ENCODE measurements around the gene TBC1D22B.
A peak's percentile ranks its signal among the peaks of the same experiment; 100 is the strongest.
"Not testable (repeated sequence)": the region's sequence is repeated elsewhere in the genome, so short reads cannot be mapped to it uniquely, and the experiment has no call there.

TBC1D22B gene

GRCh38 chr6:37269105-37269504 is 11.5 kb downstream of the TBC1D22B start:
- no peak for DNase-seq

GRCh38 chr6:37272834-37273566 is 15.4 kb downstream of the TBC1D22B start:
- DNase-seq: no peak

DNA sequence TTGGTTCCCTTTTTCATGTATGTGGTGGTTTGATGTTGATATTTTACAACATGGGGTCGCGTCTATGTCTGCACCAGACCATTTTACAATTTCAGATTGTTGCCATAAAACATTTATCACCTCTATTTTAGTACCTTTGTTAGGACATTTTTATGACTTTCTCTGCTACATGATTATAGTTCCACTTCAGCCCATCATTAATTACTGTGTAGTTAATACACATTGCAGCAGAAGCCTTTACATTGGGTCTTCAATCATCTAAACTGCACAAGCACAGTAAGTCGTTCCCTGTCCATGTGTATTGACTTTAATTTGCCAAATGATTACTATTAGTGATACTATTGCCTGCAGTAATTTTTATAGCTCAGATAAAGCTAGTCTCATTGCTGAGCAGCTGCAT is 16.1 kb downstream of the TBC1D22B start:
- DNase-seq: no peak

DNA sequence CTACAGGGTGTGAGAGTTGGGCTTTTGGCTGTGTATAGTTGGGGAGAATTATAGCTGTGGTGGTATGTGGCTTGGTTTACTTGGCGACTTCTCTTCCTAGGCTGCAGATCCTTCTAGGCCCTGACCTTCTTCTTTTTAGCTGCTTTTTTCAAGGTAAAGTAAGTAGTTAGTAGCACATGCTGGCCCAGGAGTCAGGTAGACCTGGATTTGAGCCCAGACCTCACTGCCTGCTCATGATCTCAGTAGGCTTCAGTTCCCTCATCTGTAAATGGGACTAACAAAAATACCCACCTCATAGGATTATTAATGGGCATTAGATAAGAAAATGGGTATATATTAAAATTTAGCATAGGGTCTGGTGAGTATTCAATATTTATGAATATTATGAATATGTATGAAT is 17.8 kb downstream of the TBC1D22B start:
- DNase-seq: no peak

DNA sequence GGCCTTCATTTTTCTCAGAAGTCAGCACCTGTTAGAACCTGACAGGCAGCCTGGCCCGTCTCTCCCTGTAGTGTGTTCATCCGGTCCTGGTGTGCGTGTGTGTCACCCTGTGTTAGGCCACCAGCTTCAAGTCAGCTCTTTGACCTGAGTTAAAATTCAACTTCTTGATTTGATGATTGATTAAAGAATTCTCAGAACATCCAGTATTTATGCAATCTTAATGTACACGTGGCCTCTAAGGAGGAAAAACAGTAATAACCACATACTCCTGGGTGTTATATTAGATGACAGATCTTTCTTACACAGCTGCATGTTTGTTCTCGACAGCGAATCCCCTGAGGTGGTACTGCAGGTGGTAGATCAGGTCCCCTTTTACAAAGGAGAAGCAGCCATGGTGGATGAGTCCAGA is 19.4 kb downstream of the TBC1D22B start:
- no peak for DNase-seq

DNA sequence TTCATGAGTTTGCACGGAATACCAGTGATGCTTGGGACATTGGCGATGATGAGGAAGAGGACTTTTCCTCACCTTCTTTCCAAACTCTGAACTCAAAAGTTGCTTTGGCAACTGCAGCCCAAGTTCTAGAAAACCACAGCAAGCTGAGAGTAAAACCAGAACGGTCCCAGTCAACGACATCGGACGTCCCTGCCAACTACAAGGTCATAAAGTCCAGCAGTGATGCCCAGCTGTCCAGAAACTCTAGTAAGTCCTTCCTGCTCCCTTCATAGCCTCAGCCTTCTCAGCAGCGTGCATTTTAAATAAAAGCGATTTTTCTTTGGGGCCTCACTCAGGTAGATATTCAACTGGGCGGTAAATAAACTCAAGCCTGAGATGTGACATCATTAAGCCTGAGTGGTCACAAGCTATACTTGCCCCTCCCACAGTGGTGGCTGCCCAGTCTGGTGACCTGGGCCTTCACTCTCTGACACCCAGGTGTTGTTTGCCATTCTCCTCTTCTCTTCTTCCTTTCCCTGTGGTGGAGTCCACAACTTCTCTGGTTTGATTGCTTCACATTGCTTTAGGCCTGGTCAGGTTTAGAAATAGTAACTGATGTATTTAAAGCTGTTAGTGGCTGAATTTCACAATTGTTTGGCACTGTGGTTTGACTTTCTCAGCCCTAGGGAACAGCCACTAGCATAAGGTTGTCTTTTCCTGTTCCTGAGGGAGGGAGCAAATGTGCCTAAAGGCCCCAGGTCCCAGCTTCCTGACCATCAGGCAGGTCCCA is 22.0 kb downstream of the TBC1D22B start:
- no peak for DNase-seq

- no peak for DNase-seq
Observed at GRCh38 chr6:37280162-37280887, 22.8 kb downstream of the TBC1D22B start.

GRCh38 chr6:37282371-37282770 is 24.8 kb downstream of the TBC1D22B start:
- DNase-seq: no peak

GRCh38 chr6:37283268-37283667 is 25.7 kb downstream of the TBC1D22B start:
- DNase-seq: peak in 1 of 14 donors; percentile 21

GRCh38 chr6:37283671-37284151 is 26.1 kb downstream of the TBC1D22B start:
- peak in 12 of 14 donors; percentile 3 to 85 (median 43) for DNase-seq

DNA sequence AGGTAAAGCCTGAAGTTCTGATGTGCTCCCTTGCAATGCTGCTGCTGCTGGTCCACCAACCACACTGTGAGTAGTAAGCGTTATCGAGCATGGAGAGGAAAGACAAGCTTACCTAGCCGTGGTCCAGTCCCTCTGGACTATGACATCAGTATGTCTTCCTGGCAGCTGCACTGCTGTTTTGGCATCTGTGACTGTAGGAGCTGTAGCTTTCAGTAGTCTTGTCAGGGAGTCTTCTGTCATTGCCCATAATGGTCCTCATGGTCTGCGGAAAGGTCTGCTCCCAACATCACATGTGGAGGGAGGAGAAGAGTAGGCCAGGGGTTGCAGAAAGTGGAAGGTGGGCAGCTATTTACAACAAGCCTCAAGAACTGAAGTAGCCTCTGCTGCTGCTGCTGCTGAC is 27.2 kb downstream of the TBC1D22B start:
- DNase-seq: peak in 1 of 14 donors; percentile 2

DNA sequence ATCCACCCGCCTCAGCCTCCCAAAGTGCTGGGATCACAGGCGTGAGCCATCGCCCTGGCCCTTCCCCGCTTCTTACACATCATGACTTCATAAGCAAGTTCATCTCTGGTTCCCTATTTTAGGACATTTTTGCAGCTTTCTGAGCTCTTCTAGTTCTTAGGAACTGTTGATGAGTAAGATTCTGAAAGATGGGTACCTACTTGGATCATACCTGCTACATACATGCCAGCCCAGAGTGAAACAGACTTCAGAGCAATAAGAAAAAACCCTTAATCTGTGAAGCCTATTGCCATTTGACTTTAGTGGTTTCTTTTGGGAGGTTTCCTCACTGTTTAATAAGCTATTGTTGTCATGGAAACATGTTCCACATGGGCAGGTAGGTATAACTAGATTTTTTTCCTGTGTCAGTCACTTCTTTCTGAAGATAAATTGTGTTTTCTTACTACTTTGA is 28.3 kb downstream of the TBC1D22B start:
- no peak for DNase-seq

- no peak for DNase-seq
Observed at GRCh38 chr6:37287519-37288157, 30.1 kb downstream of the TBC1D22B start.

DNA sequence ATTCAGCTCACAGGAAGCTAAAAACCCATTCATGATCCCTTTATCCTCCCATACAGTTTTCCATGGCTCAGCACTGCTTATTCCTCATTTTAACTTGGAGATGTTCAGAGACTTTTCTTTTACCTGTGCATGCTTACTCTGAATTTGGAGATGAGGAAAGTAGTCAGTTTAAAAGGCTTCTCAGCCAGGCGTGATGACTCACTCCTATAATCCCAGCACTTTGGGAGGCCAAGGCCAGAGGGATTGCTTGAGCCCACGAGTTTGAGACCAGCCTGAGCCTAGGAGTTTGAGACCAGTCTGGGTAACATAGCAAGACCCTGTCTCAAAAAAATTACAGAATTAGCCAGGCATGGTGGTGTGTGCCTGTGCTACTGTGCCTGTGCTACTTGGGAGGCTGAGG is 30.7 kb downstream of the TBC1D22B start:
- no peak for DNase-seq

GRCh38 chr6:37289931-37290330 is 32.4 kb downstream of the TBC1D22B start:
- DNase-seq: no peak

DNA sequence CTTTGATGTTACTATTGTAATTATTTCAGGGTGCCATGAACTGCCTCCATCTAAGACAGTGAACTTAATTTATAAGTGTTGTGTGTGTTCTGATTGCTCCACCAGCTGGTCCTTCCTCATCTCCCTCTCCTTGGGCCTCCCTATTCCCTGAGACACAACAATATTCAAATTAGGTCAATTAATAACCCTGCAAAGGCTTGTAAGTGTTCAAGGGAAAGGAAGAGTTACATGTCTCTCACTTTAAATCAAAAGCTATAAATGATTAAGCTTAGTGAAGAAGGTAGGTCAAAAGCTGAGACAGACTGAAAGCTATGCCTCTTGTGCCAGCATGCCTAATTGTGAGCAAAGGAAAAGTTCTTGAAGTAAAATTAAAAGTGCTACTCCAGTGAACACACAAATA is 35.9 kb downstream of the TBC1D22B start:
- no peak for DNase-seq

DNA sequence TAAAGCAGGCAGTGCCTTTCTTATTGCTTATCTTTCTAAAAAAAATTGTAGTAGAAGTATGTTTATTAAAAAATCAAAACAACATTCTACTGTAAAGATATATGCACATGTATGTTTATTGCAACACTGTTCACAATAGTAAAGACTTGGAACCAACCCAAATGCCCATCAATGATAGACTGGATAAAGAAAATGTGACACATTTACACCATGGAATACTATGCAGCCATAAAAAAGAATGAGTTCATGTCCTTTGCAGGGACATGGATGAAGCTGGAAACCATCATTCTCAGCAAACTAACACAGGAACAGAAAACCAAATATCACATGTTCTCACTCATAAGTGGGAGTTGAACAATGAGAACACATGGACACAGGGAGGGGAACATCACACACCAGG is 40.1 kb downstream of the TBC1D22B start:
- not testable (repeated sequence) for DNase-seq

DNA sequence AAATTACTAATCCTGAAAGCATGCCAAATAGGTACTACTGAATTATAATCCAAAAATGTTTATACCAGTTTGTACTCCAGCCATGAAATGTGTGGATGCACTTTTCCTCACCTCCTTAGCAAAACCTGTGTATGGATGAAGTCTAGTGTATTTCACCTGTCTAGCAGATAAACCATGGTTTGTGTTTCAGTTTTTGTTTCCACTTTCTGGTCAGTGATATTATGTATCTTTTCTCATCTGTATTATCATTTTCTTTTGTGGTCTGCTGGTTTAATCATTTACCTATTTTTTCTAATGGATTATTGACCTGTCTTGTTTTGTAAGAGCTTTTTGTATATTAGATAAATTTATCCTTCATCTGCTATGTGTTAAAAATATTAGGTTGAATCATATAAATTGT is 41.4 kb downstream of the TBC1D22B start:
- no peak for DNase-seq

- no peak for DNase-seq
Observed at GRCh38 chr6:37299990-37300389, 42.4 kb downstream of the TBC1D22B start.

DNA sequence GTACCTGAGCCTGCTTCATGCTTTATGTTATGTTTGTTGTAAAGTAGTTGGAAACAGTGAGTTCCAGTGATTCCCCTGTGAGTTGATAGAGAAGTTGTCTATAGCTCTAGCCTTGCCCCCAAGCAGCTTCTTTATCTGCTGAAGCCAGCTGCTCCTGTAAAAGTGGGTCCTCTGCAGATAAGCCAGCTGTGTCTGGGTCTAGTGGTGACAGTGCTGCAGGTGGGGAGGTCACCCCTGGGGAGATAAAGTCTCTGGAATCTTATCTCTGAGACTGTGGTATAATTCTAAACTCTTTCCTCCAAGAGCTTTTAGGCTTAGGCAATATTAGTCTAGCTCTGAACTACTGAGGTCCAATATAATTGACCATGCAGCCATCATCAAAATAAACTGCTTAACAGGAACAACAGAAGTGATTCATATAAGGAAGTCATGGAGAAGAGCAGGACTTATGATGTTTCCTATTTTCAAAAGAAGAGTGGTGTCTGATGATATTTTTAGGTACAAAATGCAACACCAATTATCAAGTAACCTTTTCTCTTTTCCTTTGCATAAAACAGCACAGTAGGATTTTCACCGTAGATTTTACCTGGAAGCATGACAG is 44.6 kb downstream of the TBC1D22B start:
- DNase-seq: no peak

- no peak for DNase-seq
Observed at GRCh38 chr6:37303091-37303660, 45.6 kb downstream of the TBC1D22B start.

Measured in C1 segment of cervical spinal cord (tissue), 14 donors.